Hepatocyte (in vitro differentiated cells): ENCODE results near the gene PARD3B. TPM values are rescaled to one million over a fixed set of nuclear protein-coding genes. Genes with fewer than 3 reads are reported as not detected.

Experiments
- DNase-seq: peaks from one replicate; pipeline ENCODE4 v3.0.0-alpha.2; 2016; ENCODE audit warnings: low spot score
- H2AFZ ChIP-seq: fragments of 200-600 bp; sonication (generic); 2 replicates; pipeline ENCODE4 v1.6.0; 2016; ENCODE audit warnings: antibody characterized with exemption, mild to moderate bottlenecking
- H3K27ac ChIP-seq: fragments of 200-600 bp; sonication (generic); 2 replicates; pipeline ENCODE4 v1.5.1; 2016; ENCODE audit warnings: mild to moderate bottlenecking
- H3K27me3 ChIP-seq: fragments of 200-600 bp; sonication (generic); 2 replicates; pipeline ENCODE4 v1.6.1; 2016
- H3K36me3 ChIP-seq: fragments of 200-600 bp; sonication (generic); replicated peaks from 2 replicates; pipeline ENCODE4 v1.5.1; 2016; ENCODE audit warnings: low read depth; ENCODE audit not compliant: insufficient read depth
- H3K4me1 ChIP-seq: fragments of 200-600 bp; sonication (generic); 2 replicates; pipeline ENCODE4 v1.5.1; 2016; ENCODE audit warnings: mild to moderate bottlenecking, moderate library complexity; ENCODE audit not compliant: insufficient read depth
- H3K4me2 ChIP-seq: fragments of 200-600 bp; sonication (generic); 2 replicates; pipeline ENCODE4 v1.6.0; 2016
- H3K4me3 ChIP-seq: fragments of 200-600 bp; sonication (generic); 2 replicates; pipeline ENCODE4 v1.5.1; 2016; ENCODE audit warnings: mild to moderate bottlenecking
- H3K79me2 ChIP-seq: fragments of 200-600 bp; sonication (generic); 2 replicates; pipeline ENCODE4 v1.6.0; 2017; ENCODE audit warnings: mild to moderate bottlenecking
- H3K9me2 ChIP-seq: fragments of 200-600 bp; sonication (generic); replicated peaks from 2 replicates; pipeline ENCODE4 v1.6.0; 2017; ENCODE audit warnings: mild to moderate bottlenecking; ENCODE audit not compliant: insufficient read depth
- H3K9me3 ChIP-seq: fragments of 200-600 bp; sonication (generic); 2 replicates; pipeline ENCODE4 v1.5.1; 2016; ENCODE audit warnings: low read depth, mild to moderate bottlenecking
- H4K20me1 ChIP-seq: fragments of 200-600 bp; sonication (generic); 2 replicates; pipeline ENCODE4 v1.6.0; 2016; ENCODE audit warnings: mild to moderate bottlenecking; ENCODE audit not compliant: insufficient read depth, poor library complexity, severe bottlenecking
- CTCF ChIP-seq: fragments of 200-600 bp; sonication (generic); IDR thresholded peaks from 2 replicates; pipeline ENCODE4 v1.5.1; 2016; ENCODE audit warnings: antibody characterized with exemption, mild to moderate bottlenecking; ENCODE audit not compliant: poor library complexity
- EZH2 ChIP-seq: fragments of 200-600 bp; sonication (generic); IDR thresholded peaks from 2 replicates; pipeline ENCODE4 v1.6.1; 2016; ENCODE audit warnings: antibody characterized with exemption, mild to moderate bottlenecking, borderline replicate concordance
- EZH2phosphoT487 ChIP-seq: fragments of 200-600 bp; sonication (generic); IDR thresholded peaks from one replicate; pipeline ENCODE4 v1.6.1; 2018; ENCODE audit warnings: antibody characterized with exemption, mild to moderate bottlenecking, low read depth, moderate library complexity; ENCODE audit not compliant: unreplicated experiment, severe bottlenecking
- WGBS: methylation state at CpG from one replicate; pipeline ENCODE4 v1.1.6; 2016; ENCODE audit warnings: low lambda C conversion rate; ENCODE audit errors: missing lambda C conversion rate; 5-methylcytosine and 5-hydroxymethylcytosine counted together
- polyA plus RNA-seq: library from polyadenylated mRNA; unstranded; fragments of >200 nt; fragmentation: Nextera tagmentation; extraction: Ambion mirVana; gene quantifications from 2 replicates; pipeline ENCODE4 v1.2.1, GENCODE V29; 2016
- total RNA-seq: library from RNA; depleted of rRNA; stranded (reverse); fragments of >200 nt; gene quantifications from 2 replicates; pipeline ENCODE4 v1.2.3, GENCODE V29; 2014

The PARD3B gene
- total and polyA plus RNA-seq, 2 experiments from 2014 or later: 11.5 to 21.7 TPM

- Histone ChIP-seq H4K20me1 (no peaks in the 10 kb centered on the region), H3K79me2 (no peaks in the 10 kb centered on the region), H3K27me3 (no peaks in the 10 kb centered on the region), H3K27ac (no peak overlapping the region), H3K9me3 (no peaks in the 10 kb centered on the region), H3K4me3 (no peak overlapping the region), H3K9me2 (no peaks in the 10 kb centered on the region), H2AFZ (no peak overlapping the region), H3K4me2 (no peak overlapping the region), H3K4me1 (no peaks in the 10 kb centered on the region), H3K36me3 (no peaks in the 10 kb centered on the region)
- whole genome bisulfite sequencing: 75% methylated on average over 4 of the region's 4 CpGs
- TF ChIP-seq EZH2 (no peak), CTCF (no peak), EZH2phosphoT487 (no peak)
- DNase-seq: no peak
Measured at GRCh38 chr2:205003288-205003687, 458.0 kb downstream of the PARD3B start.

GRCh38 chr2:205010196-205010595 is 464.9 kb downstream of the PARD3B start:
- Histone ChIP-seq H3K4me2 (no peak overlapping the region), H3K9me3 (no peaks in the 10 kb centered on the region), H3K79me2 (no peaks in the 10 kb centered on the region), H3K36me3 (no peaks in the 10 kb centered on the region), H2AFZ (no peak overlapping the region), H3K27me3 (no peaks in the 10 kb centered on the region), H3K27ac (no peak overlapping the region), H3K9me2 (no peaks in the 10 kb centered on the region), H3K4me1 (no peaks in the 10 kb centered on the region), H4K20me1 (no peaks in the 10 kb centered on the region), H3K4me3 (no peak overlapping the region)
- DNase-seq: no peak
- no peak for TF ChIP-seq EZH2phosphoT487
- TF ChIP-seq EZH2: no peak
- no peak for TF ChIP-seq CTCF
- 50% methylated on average over 1 of the region's 1 CpG for WGBS

- Histone ChIP-seq H3K79me2 (no peaks in the 10 kb centered on the region), H4K20me1 (no peaks in the 10 kb centered on the region), H3K27me3 (no peaks in the 10 kb centered on the region), H3K9me2 (no peaks in the 10 kb centered on the region), H2AFZ (no peak overlapping the region), H3K4me2 (no peak overlapping the region), H3K4me3 (no peak overlapping the region), H3K9me3 (no peaks in the 10 kb centered on the region), H3K4me1 (no peaks in the 10 kb centered on the region), H3K36me3 (no peaks in the 10 kb centered on the region), H3K27ac (no peak overlapping the region)
- TF ChIP-seq CTCF (no peak), EZH2phosphoT487 (no peak), EZH2 (no peak)
- WGBS: 70% methylated on average over 2 of the region's 2 CpGs
- DNase-seq: no peak
Measured at GRCh38 chr2:205011031-205011430, 465.8 kb downstream of the PARD3B start.

- Histone ChIP-seq H3K4me2 (no peak overlapping the region), H4K20me1 (no peaks in the 10 kb centered on the region), H3K27ac (no peak overlapping the region), H3K9me3 (no peaks in the 10 kb centered on the region), H3K27me3 (no peaks in the 10 kb centered on the region), H3K4me3 (no peak overlapping the region), H3K9me2 (no peaks in the 10 kb centered on the region), H3K79me2 (no peaks in the 10 kb centered on the region), H2AFZ (no peak overlapping the region), H3K36me3 (no peaks in the 10 kb centered on the region), H3K4me1 (no peaks in the 10 kb centered on the region)
- 90% methylated on average over 8 of the region's 8 CpGs for WGBS
- TF ChIP-seq EZH2 (no peak), EZH2phosphoT487 (no peak), CTCF (no peak)
- DNase-seq: no peak
Measured at GRCh38 chr2:205012961-205013360, 467.7 kb downstream of the PARD3B start.
